ENCODE measurements around the gene ATP9B.

GRCh38 chr18:79208906-79209305, 139.7 kb downstream of the ATP9B start:
- TF ChIP-seq, protein P1, sequence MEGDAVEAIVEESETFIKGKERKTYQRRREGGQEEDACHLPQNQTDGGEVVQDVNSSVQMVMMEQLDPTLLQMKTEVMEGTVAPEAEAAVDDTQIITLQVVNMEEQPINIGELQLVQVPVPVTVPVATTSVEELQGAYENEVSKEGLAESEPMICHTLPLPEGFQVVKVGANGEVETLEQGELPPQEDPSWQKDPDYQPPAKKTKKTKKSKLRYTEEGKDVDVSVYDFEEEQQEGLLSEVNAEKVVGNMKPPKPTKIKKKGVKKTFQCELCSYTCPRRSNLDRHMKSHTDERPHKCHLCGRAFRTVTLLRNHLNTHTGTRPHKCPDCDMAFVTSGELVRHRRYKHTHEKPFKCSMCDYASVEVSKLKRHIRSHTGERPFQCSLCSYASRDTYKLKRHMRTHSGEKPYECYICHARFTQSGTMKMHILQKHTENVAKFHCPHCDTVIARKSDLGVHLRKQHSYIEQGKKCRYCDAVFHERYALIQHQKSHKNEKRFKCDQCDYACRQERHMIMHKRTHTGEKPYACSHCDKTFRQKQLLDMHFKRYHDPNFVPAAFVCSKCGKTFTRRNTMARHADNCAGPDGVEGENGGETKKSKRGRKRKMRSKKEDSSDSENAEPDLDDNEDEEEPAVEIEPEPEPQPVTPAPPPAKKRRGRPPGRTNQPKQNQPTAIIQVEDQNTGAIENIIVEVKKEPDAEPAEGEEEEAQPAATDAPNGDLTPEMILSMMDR (IDR thresholded peaks at IDR 0.05): no peak
- TF ChIP-seq EZH2 (IDR thresholded peaks at IDR 0.05) (no peak), EZH2phosphoT487 (IDR thresholded peaks at IDR 0.05) (no peak)
